HepG2 (cell line): Measurements from ENCODE around the gene DENND1C. TPM values are rescaled to one million over a fixed set of nuclear protein-coding genes. Genes with fewer than 3 reads are reported as not detected.

Experiments
- ATAC-seq: fragments of 200-7000 bp; cut with Tn5 transposase; 3 replicates; pipeline ENCODE4 v1.9.1; 2020; ENCODE audit warnings: mild to moderate bottlenecking, moderate library complexity
- BruUV-seq: library from RNA; stranded (reverse); fragments of 400-500 nt; replicated peaks from 2 replicates; lab custom pipeline; 2021; lab: Mats Ljungman, UMichigan
- CTCF ChIA-PET: fragments of 300-600 bp; formaldehyde crosslinking; extraction: SDS; loops from one replicate; lab custom pipeline; 2021; ENCODE audit warnings: low total read pairs, inconsistent platforms, low intra/inter-chr PET ratio; lab: Yijun Ruan, JAX
- POLR2A ChIA-PET: fragments of 350-600 bp; sonication (Branson Sonifier 250); formaldehyde crosslinking; loops from one replicate; lab custom pipeline; 2020; ENCODE audit warnings: antibody characterized with exemption, inconsistent platforms; lab: Yijun Ruan, JAX
- DNase-seq: peaks from one replicate; pipeline ENCODE4 v3.0.0-alpha.2; 2015; ENCODE audit warnings: low spot score
- FAIRE-seq: peaks from 3 replicates; lab custom pipeline; 2011; peaks lifted over from hg19 to GRCh38; lab: Jason Lieb, UNC
- H2AFZ ChIP-seq: one replicate; pipeline ENCODE4 v1.6.1; 2011; ENCODE audit warnings: low read length, inconsistent platforms
- H3K27ac ChIP-seq: fragments of 300-600 bp; 3 replicates; pipeline ENCODE4 v1.8.0; 2011; ENCODE audit warnings: mixed run types, mild to moderate bottlenecking, mixed read lengths, low read length, inconsistent platforms; ENCODE audit not compliant: insufficient read depth; ENCODE audit errors: extremely low read length
- H3K27me3 ChIP-seq, 2 experiments: fragments of 200-600 bp in 1 of 2; 2 replicates in 1 of 2; 3 replicates in 1 of 2; pipeline versions ENCODE4 v1.6.0 to v1.8.0; 2011; ENCODE audit warnings: low read length in 2 of 2, mild to moderate bottlenecking in 2 of 2, moderate library complexity in 2 of 2, inconsistent platforms in 1 of 2; ENCODE audit not compliant: insufficient read depth in 2 of 2, control insufficient read depth in 1 of 2
- H3K36me3 ChIP-seq, 2 experiments: fragments of 200-600 bp in 1 of 2; replicated peaks in 1 of 2; 2 replicates in 1 of 2; 3 replicates in 1 of 2; pipeline versions ENCODE4 v1.5.1 to v1.8.0; 2011; ENCODE audit warnings: low read length in 2 of 2, inconsistent platforms in 1 of 2; ENCODE audit not compliant: insufficient read depth in 2 of 2, control insufficient read depth in 1 of 2
- H3K4me1 ChIP-seq: 2 replicates; pipeline ENCODE4 v1.5.1; 2012; ENCODE audit warnings: low read length, inconsistent platforms; ENCODE audit not compliant: insufficient read depth
- H3K4me2 ChIP-seq: 2 replicates; pipeline ENCODE4 v1.6.0; 2011; ENCODE audit warnings: low read depth, low read length, inconsistent platforms
- H3K4me3 ChIP-seq, 3 experiments: fragments of 200-600 bp in 1 of 3; sonication (generic), shearing (Covaris generic) in 1 of 3; replicated peaks in 1 of 3; 2 replicates each; pipeline ENCODE4 v1.5.1; 2011 to 2016; ENCODE audit warnings: low read length in 3 of 3, inconsistent platforms in 2 of 3, low read depth in 2 of 3, mild to moderate bottlenecking in 2 of 3, control low read depth in 1 of 3, mixed read lengths in 1 of 3; ENCODE audit not compliant: insufficient read depth in 1 of 3
- H3K79me2 ChIP-seq: one replicate; pipeline ENCODE4 v1.6.1; 2011; ENCODE audit warnings: low read length, inconsistent platforms; ENCODE audit not compliant: insufficient read depth
- H3K9ac ChIP-seq: 2 replicates; pipeline ENCODE4 v1.6.0; 2011; ENCODE audit warnings: mild to moderate bottlenecking, low read depth, low read length, inconsistent platforms; ENCODE audit not compliant: insufficient read depth
- H3K9me3 ChIP-seq: 2 replicates; pipeline ENCODE4 v1.5.1; 2012; ENCODE audit warnings: mild to moderate bottlenecking, low read length
- H4K20me1 ChIP-seq: 2 replicates; pipeline ENCODE4 v1.6.0; 2011; ENCODE audit warnings: inconsistent platforms, mild to moderate bottlenecking, low read length, moderate library complexity; ENCODE audit not compliant: insufficient read depth
- CENPBD1 ChIP-seq: sonication (generic); formaldehyde crosslinking; IDR thresholded peaks from 2 replicates; pipeline ENCODE4 v1.8.0; 2022; ENCODE audit warnings: missing genetic modification reagents, low read depth, mild to moderate bottlenecking, borderline replicate concordance
- MBD4 ChIP-seq: IDR thresholded peaks from 2 replicates; pipeline ENCODE4 v1.6.1; 2012; ENCODE audit warnings: low read length, inconsistent platforms, borderline replicate concordance
- MTERF4 ChIP-seq: sonication (generic); formaldehyde crosslinking; IDR thresholded peaks from 2 replicates; pipeline ENCODE4 v1.8.0; 2023; ENCODE audit warnings: mild to moderate bottlenecking, missing genetic modification reagents
- PBX3 ChIP-seq: sonication (generic); formaldehyde crosslinking; IDR thresholded peaks from 2 replicates; pipeline ENCODE4 v1.8.1; 2023; ENCODE audit warnings: missing genetic modification reagents, inconsistent platforms, borderline replicate concordance
- RORA ChIP-seq: sonication (generic); formaldehyde crosslinking; IDR thresholded peaks from 2 replicates; pipeline ENCODE4 v1.5.0; 2020; ENCODE audit warnings: mild to moderate bottlenecking, missing genetic modification reagents, moderate library complexity
- SALL1 ChIP-seq: sonication (generic); formaldehyde crosslinking; IDR thresholded peaks from 2 replicates; pipeline ENCODE4 v1.8.0; 2022; ENCODE audit warnings: mild to moderate bottlenecking, missing genetic modification reagents
- TMF1 ChIP-seq: sonication (generic); formaldehyde crosslinking; IDR thresholded peaks from 2 replicates; pipeline ENCODE4 v1.8.1; 2022; ENCODE audit warnings: low read depth, missing genetic modification reagents
- ZBTB8A ChIP-seq: sonication (generic); formaldehyde crosslinking; IDR thresholded peaks from 2 replicates; pipeline ENCODE4 v1.4.0; 2020; ENCODE audit warnings: mild to moderate bottlenecking, low read depth, missing genetic modification reagents, borderline replicate concordance
- ZC3H13 ChIP-seq: sonication (generic); formaldehyde crosslinking; IDR thresholded peaks from 2 replicates; pipeline ENCODE4 v1.8.1; 2023; ENCODE audit warnings: mild to moderate bottlenecking, missing genetic modification reagents, moderate library complexity
- ZFP36L1 ChIP-seq: sonication (generic); formaldehyde crosslinking; IDR thresholded peaks from 2 replicates; pipeline ENCODE4 v1.8.0; 2022; ENCODE audit warnings: mild to moderate bottlenecking, missing genetic modification reagents, moderate library complexity
- ZMAT5 ChIP-seq: sonication (generic); formaldehyde crosslinking; IDR thresholded peaks from 2 replicates; pipeline ENCODE4 v1.5.0; 2020; ENCODE audit warnings: mild to moderate bottlenecking, low read depth, missing genetic modification reagents, borderline replicate concordance
- ZNF660 ChIP-seq: sonication (generic); formaldehyde crosslinking; IDR thresholded peaks from 2 replicates; pipeline ENCODE4 v1.5.1; 2020; ENCODE audit warnings: mild to moderate bottlenecking, low read depth, missing genetic modification reagents, borderline replicate concordance
- ZNF768 ChIP-seq: sonication (generic); formaldehyde crosslinking; IDR thresholded peaks from 2 replicates; pipeline ENCODE4 v1.4.0; 2020; ENCODE audit warnings: missing genetic modification reagents
- ZSCAN29 ChIP-seq: sonication (generic); formaldehyde crosslinking; conservative IDR thresholded peaks from 2 replicates; pipeline ENCODE4 v1.4.0; 2020; ENCODE audit warnings: mild to moderate bottlenecking, missing genetic modification reagents
- ZZZ3 ChIP-seq: sonication (generic); formaldehyde crosslinking; IDR thresholded peaks from 2 replicates; pipeline ENCODE4 v1.4.0; 2020; ENCODE audit warnings: missing genetic modification reagents, mild to moderate bottlenecking, borderline replicate concordance
- WGBS: methylation state at CpG from one replicate; pipeline ENCODE4 v1.1.6; 2017; ENCODE audit warnings: low lambda C conversion rate; 5-methylcytosine and 5-hydroxymethylcytosine counted together
- in situ Hi-C: cut with HindIII; loops from 2 replicates; pipeline ENCODE4 v1.10.0; 2017; ENCODE audit warnings: low pct_unique_long_range_greater_than_20kb; ENCODE audit not compliant: extremely low pct_ligation_motif_present
- intact Hi-C: fragments of 100-400 bp; cut with micrococcal nuclease; formaldehyde crosslinking; loops from one replicate; pipeline ENCODE4 v1.10.0; 2022; ENCODE audit not compliant: unreplicated experiment
- polyA plus RNA-seq, 8 experiments: library from polyadenylated mRNA; depleted of rRNA in 3 of 8; stranded (reverse) in 7 of 8; unstranded in 1 of 8; fragments of >200 nt; fragmentation: Illumina TruSeq in 4 of 8; extraction: Trizol in 4 of 8; gene quantifications; 2 replicates each; pipeline versions ENCODE4 v1.2.1 to v1.2.3, GENCODE V29; 2011 to 2016; ENCODE audit warnings: low read depth in 4 of 8, missing spikeins in 1 of 8, mixed read lengths in 1 of 8; ENCODE audit not compliant: insufficient read depth in 1 of 8
- total RNA-seq, 5 experiments: library from RNA; depleted of rRNA; stranded (reverse); fragments of >200 nt; fragmentation: Illumina TruSeq; extraction: Trizol; gene quantifications; 2 replicates each; pipeline ENCODE4 v1.2.3, GENCODE V29; 2016; ENCODE audit warnings: low read depth in 1 of 5

DENND1C gene
- total and polyA plus RNA-seq, 2 of the 13 experiments (the other 11 are each of a cell fraction or from before 2014, with no cell fraction given): 0.04 to 0.73 TPM

GRCh38 chr19:6491802-6492592 is 10.4 kb upstream of the DENND1C start:
- H3K36me3 ChIP-seq: no peaks in the 10 kb centered on the region
- TF ChIP-seq MTERF4 (CRISPR knock-in tag): no peak
- TF ChIP-seq RORA (CRISPR knock-in tag): no peak
- TF ChIP-seq ZMAT5 (CRISPR knock-in tag): no peak
- TF ChIP-seq ZC3H13: no peak
- TF ChIP-seq CENPBD1: no peak
- TF ChIP-seq ZNF660: no peak
- no peak for TF ChIP-seq ZZZ3
- TF ChIP-seq SALL1 (CRISPR knock-in tag): no peak
- no peak for TF ChIP-seq ZBTB8A (CRISPR knock-in tag)
- no peak for TF ChIP-seq PBX3 (CRISPR knock-in tag)
- no peak for TF ChIP-seq ZSCAN29 (CRISPR knock-in tag)
- TF ChIP-seq TMF1: no peak
- no peak for TF ChIP-seq MBD4
- TF ChIP-seq ZNF768 (CRISPR knock-in tag): no peak
- no peak for TF ChIP-seq ZFP36L1 (CRISPR knock-in tag)
- H3K27ac ChIP-seq: no peak overlapping the region
- intact Hi-C loops: no loop called here
- H2AFZ ChIP-seq: no peak overlapping the region
- ChIA-PET POLR2A (no interaction called here), CTCF (no interaction called here)
- H4K20me1 ChIP-seq: no peaks in the 10 kb centered on the region
- H3K4me3 ChIP-seq: no peak overlapping the region
- in situ Hi-C loops: no loop called here
- DNase-seq (no peak), ATAC-seq (no peak), FAIRE-seq (no peak)
- no peaks in the 10 kb centered on the region for H3K27me3 ChIP-seq
- WGBS: 26% methylated on average over 4 of the region's 4 CpGs
- no peak overlapping the region for H3K9ac ChIP-seq
- no peak overlapping the region for H3K4me2 ChIP-seq
- H3K4me1 ChIP-seq: no peaks in the 10 kb centered on the region
- BruUV-seq: no TSS peak
- H3K9me3 ChIP-seq: no peaks in the 10 kb centered on the region
- H3K79me2 ChIP-seq: no peaks in the 10 kb centered on the region
